ENCODE data around the gene PRDM16. TPM values are rescaled to one million over a fixed set of nuclear protein-coding genes. Genes with fewer than 3 reads are reported as not detected.

PRDM16 gene
- total RNA-seq, 1 experiment from 2014 or later: 6.1 TPM

- ChIA-PET CTCF (no interaction called here), POLR2A (no interaction called here), RAD21 (ENCODE audit: low non-redundant PET in 1 of 2, low total read pairs in 2 of 2, uncharacterized antibody in 2 of 2, unreplicated experiment in 2 of 2) (no interaction called here)
- Histone ChIP-seq H3K36me3 (ENCODE audit: control insufficient read depth in 1 of 2, insufficient read depth in 2 of 2, low read length in 2 of 2) (no peaks in the 10 kb centered on the region), H3K4me1 (ENCODE audit: control insufficient read depth in 1 of 2, insufficient read depth in 2 of 2, low read length in 2 of 2) (no peaks in the 10 kb centered on the region; a peak in 1 of 4 replicates), H4K20me1 (ENCODE audit: insufficient read depth) (no peaks in the 10 kb centered on the region), H3K79me2 (ENCODE audit: insufficient read depth, low read length) (no peaks in the 10 kb centered on the region), H3K9me2 (ENCODE audit: insufficient read depth) (no peaks in the 10 kb centered on the region), H3K9ac (ENCODE audit: low read length) (no peak overlapping the region), H3K4me2 (ENCODE audit: low read length) (no peak overlapping the region), H3K27me3 (ENCODE audit: insufficient read depth, low read length) (no peaks in the 10 kb centered on the region), H3K9me3 (ENCODE audit: control insufficient read depth in 1 of 2, insufficient read depth in 1 of 2, low read depth in 1 of 2, low read length in 2 of 2) (no peaks in the 10 kb centered on the region), H3K27ac (ENCODE audit: low read depth, low read length) (no peak overlapping the region), H2AFZ (ENCODE audit: low read depth, low read length, poor library complexity, severe bottlenecking) (no peak overlapping the region), H3K4me3 (replicated peaks in 1 of 2; ENCODE audit: low read depth in 1 of 2, low read length in 2 of 2) (no peak overlapping the region)
- intact Hi-C loops (cut with micrococcal nuclease): no loop called here
- TF ChIP-seq EGR1 (IDR thresholded peaks at IDR 0.05; ENCODE audit: low read depth) (no peak), RAD21 (IDR thresholded peaks at IDR 0.05; ENCODE audit: low read depth) (no peak), JUND (IDR thresholded peaks at IDR 0.05) (no peak), EZH2phosphoT487 (IDR thresholded peaks at IDR 0.05; ENCODE audit: borderline replicate concordance) (no peak), POLR2AphosphoS5 (IDR thresholded peaks at IDR 0.05; ENCODE audit: low read depth, low read length) (no peak), REST (IDR thresholded peaks at IDR 0.05; ENCODE audit: low read depth) (no peak), ELF1 (IDR thresholded peaks at IDR 0.05; ENCODE audit: borderline replicate concordance, low read depth) (no peak), EZH2 (IDR thresholded peaks at IDR 0.05) (no peak), SIN3A (IDR thresholded peaks at IDR 0.05; ENCODE audit: low read depth) (no peak), YY1 (IDR thresholded peaks at IDR 0.05; ENCODE audit: extremely low read depth, insufficient replicate concordance, low read depth, low read length) (no peak), POLR2A (IDR thresholded peaks at IDR 0.05; ENCODE audit: borderline replicate concordance, extremely low read depth, insufficient read depth, insufficient read length) (no peak), ZNF274 (IDR thresholded peaks at IDR 0.05; ENCODE audit: low read depth, low read length) (no peak), CEBPB (IDR thresholded peaks at IDR 0.05; ENCODE audit: low read depth) (no peak), ZFX (IDR thresholded peaks at IDR 0.05) (no peak), TCF7L2 (IDR thresholded peaks at IDR 0.05; ENCODE audit: borderline replicate concordance, extremely low read depth, insufficient read depth, insufficient read length) (no peak), SP1 (IDR thresholded peaks at IDR 0.05; ENCODE audit: low read depth) (no peak)
- TF ChIP-seq, protein P1, sequence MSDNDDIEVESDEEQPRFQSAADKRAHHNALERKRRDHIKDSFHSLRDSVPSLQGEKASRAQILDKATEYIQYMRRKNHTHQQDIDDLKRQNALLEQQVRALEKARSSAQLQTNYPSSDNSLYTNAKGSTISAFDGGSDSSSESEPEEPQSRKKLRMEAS (IDR thresholded peaks at IDR 0.05): no peak
- no peak for DNase-seq (ENCODE audit: low read depth, low spot score)
- BruUV-seq (replicated peaks): no TSS peak
- ATAC-seq: no peak
These were observed 91.0 kb downstream of the PRDM16 start for GRCh38 chr1:3159996-3160395.
